ENCODE measurements around the gene ROR2. TPM values are rescaled to one million over a fixed set of nuclear protein-coding genes. Genes with fewer than 3 reads are reported as not detected.
"Not testable (repeated sequence)": the region's sequence is repeated elsewhere in the genome, so short reads cannot be mapped to it uniquely, and the experiment has no call there.

The ROR2 gene
- total and polyA plus RNA-seq, 3 experiments from 2014 or later = 2.0 TPM; not detected in 2

GRCh38 chr9:91629718-91630117 is 320.3 kb downstream of the ROR2 start:
- no peaks in the 10 kb centered on the region for H3K36me3 ChIP-seq (ENCODE audit: insufficient read depth, low read length)
- peaks cover 33 to 53% of the 10 kb centered on the region in 2 donors for H3K27me3 Mint-ChIP-seq
- H3K4me3 ChIP-seq (ENCODE audit: low read length) = no peak overlapping the region
- no peaks in the 10 kb centered on the region for H3K9me3 ChIP-seq (ENCODE audit: low read length)
- POLR2A ChIA-PET = no interaction called here
- H3K9me3 Mint-ChIP-seq = peaks cover 4 to 12% (median 11%) of the 10 kb centered on the region in 5 donors
- peaks cover 5% of the 10 kb centered on the region for H3K27me3 ChIP-seq (ENCODE audit: insufficient read depth, low read length, poor library complexity, severe bottlenecking)
- no peak overlapping the region for H3K27ac Mint-ChIP-seq
- CTCF ChIA-PET = no interaction called here
- peaks cover 0 to 18% (median 2%) of the 10 kb centered on the region in 3 donors for H3K36me3 Mint-ChIP-seq
- H3K27ac ChIP-seq (ENCODE audit: low read depth, low read length) = no peak overlapping the region
- no peak for DNase-seq
- no peak overlapping the region for H3K4me3 Mint-ChIP-seq
- H3K4me1 Mint-ChIP-seq = no peaks in the 10 kb centered on the region
- H3K4me1 ChIP-seq (ENCODE audit: insufficient read depth, low read length) = no peaks in the 10 kb centered on the region

DNA sequence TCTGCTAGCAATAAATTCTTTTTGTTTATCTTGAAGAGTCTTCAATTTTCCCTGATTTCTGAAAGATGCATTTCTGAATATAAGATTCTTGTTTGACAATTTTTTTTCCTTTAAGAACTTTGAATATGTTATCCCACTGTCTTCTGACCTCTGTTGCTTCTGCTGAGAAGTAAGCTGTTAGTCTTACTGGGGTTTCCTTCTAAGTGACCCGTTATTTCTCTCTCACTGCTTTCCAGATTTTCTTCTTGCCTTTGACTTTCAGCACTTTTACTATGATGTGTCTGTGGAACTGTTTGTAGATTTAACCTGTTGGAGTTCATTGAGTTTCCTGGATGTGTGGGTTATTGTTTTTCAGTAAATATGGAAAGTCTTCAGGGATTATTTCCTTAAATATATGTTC is 321.1 kb downstream of the ROR2 start:
- H3K4me3 ChIP-seq (ENCODE audit: low read length) = no peak overlapping the region
- ChIA-PET POLR2A (no interaction called here), CTCF (no interaction called here)
- peaks cover 3% of the 10 kb centered on the region for H3K27me3 ChIP-seq (ENCODE audit: insufficient read depth, low read length, poor library complexity, severe bottlenecking)
- H3K9me3 Mint-ChIP-seq = peaks cover 4 to 12% (median 9%) of the 10 kb centered on the region in 5 donors
- no peaks in the 10 kb centered on the region for H3K4me1 ChIP-seq (ENCODE audit: insufficient read depth, low read length)
- peaks cover 0 to 18% (median 2%) of the 10 kb centered on the region in 3 donors for H3K36me3 Mint-ChIP-seq
- H3K4me3 Mint-ChIP-seq = no peak overlapping the region
- H3K27ac ChIP-seq (ENCODE audit: low read depth, low read length) = no peak overlapping the region
- no peaks in the 10 kb centered on the region for H3K36me3 ChIP-seq (ENCODE audit: insufficient read depth, low read length)
- DNase-seq = no peak
- H3K9me3 ChIP-seq (ENCODE audit: low read length) = no peaks in the 10 kb centered on the region
- H3K27ac Mint-ChIP-seq = no peak overlapping the region
- peaks cover 30 to 52% of the 10 kb centered on the region in 2 donors for H3K27me3 Mint-ChIP-seq
- H3K4me1 Mint-ChIP-seq = no peaks in the 10 kb centered on the region

GRCh38 chr9:91625331-91625730 is 324.7 kb downstream of the ROR2 start:
- Histone ChIP-seq H3K9me3 (ENCODE audit: low read length) (no peaks in the 10 kb centered on the region), H3K27me3 (ENCODE audit: insufficient read depth, low read length, poor library complexity, severe bottlenecking) (peaks cover 3% of the 10 kb centered on the region), H3K27ac (ENCODE audit: low read depth, low read length) (no peak overlapping the region), H3K4me3 (ENCODE audit: low read length) (no peak overlapping the region), H3K4me1 (ENCODE audit: insufficient read depth, low read length) (no peaks in the 10 kb centered on the region), H3K36me3 (ENCODE audit: insufficient read depth, low read length) (no peaks in the 10 kb centered on the region)
- Mint-ChIP-seq H3K9me3 (peaks cover 4 to 12% (median 8%) of the 10 kb centered on the region in 5 donors), H3K27me3 (peaks cover 15 to 30% of the 10 kb centered on the region in 2 donors), H3K4me1 (no peaks in the 10 kb centered on the region), H3K4me3 (no peak overlapping the region), H3K27ac (no peak overlapping the region), H3K36me3 (peaks cover 0 to 14% (median 2%) of the 10 kb centered on the region in 3 donors)
- ChIA-PET POLR2A (no interaction called here), CTCF (no interaction called here)
- DNase-seq = no peak

DNA sequence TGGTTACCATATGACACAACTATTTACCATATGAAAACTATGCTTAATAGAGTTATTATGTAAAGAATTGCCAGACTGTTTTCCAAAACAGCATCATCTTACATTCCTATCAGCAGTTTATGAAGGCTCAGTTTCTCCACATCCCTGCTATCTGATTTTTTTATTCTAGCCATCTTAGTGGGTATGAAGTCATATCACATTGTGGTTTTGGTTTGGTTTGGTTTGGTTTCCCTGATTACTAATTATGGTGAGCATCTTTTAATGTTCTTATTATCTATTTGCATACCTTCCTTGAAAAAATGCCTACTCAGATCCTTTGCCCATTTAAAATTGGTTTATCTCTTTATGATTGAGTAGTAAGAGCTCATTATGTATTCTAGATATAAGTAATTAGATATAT is 327.0 kb downstream of the ROR2 start:
- H3K36me3 ChIP-seq (ENCODE audit: insufficient read depth, low read length) = no peaks in the 10 kb centered on the region
- ChIA-PET POLR2A (no interaction called here), CTCF (no interaction called here)
- H3K9me3 ChIP-seq (ENCODE audit: low read length) = no peaks in the 10 kb centered on the region
- H3K27me3 Mint-ChIP-seq = peaks cover 8 to 19% of the 10 kb centered on the region in 2 donors
- H3K4me3 Mint-ChIP-seq = no peak overlapping the region
- peaks cover 3% of the 10 kb centered on the region for H3K27me3 ChIP-seq (ENCODE audit: insufficient read depth, low read length, poor library complexity, severe bottlenecking)
- no peak for DNase-seq
- peaks cover 0 to 4% (median 0%) of the 10 kb centered on the region in 5 donors for H3K9me3 Mint-ChIP-seq
- no peak overlapping the region for H3K27ac ChIP-seq (ENCODE audit: low read depth, low read length)
- H3K27ac Mint-ChIP-seq = no peak overlapping the region
- no peak overlapping the region for H3K4me3 ChIP-seq (ENCODE audit: low read length)
- H3K36me3 Mint-ChIP-seq = peaks cover 0 to under 1% (median 0%) of the 10 kb centered on the region in 3 donors
- no peaks in the 10 kb centered on the region for H3K4me1 ChIP-seq (ENCODE audit: insufficient read depth, low read length)
- no peaks in the 10 kb centered on the region for H3K4me1 Mint-ChIP-seq

GRCh38 chr9:91622121-91622520 is 327.9 kb downstream of the ROR2 start:
- DNase-seq; H3K36me3 ChIP-seq (ENCODE audit: insufficient read depth, low read length); POLR2A ChIA-PET; H3K4me3 ChIP-seq (ENCODE audit: low read length); H3K36me3 Mint-ChIP-seq; H3K9me3 Mint-ChIP-seq; H3K27ac ChIP-seq (ENCODE audit: low read depth, low read length); H3K27me3 ChIP-seq (ENCODE audit: insufficient read depth, low read length, poor library complexity, severe bottlenecking); H3K9me3 ChIP-seq (ENCODE audit: low read length); H3K27ac Mint-ChIP-seq; H3K4me1 Mint-ChIP-seq; H3K4me1 ChIP-seq (ENCODE audit: insufficient read depth, low read length); H3K4me3 Mint-ChIP-seq; CTCF ChIA-PET: not testable (repeated sequence)
- H3K27me3 Mint-ChIP-seq = peaks cover 7 to 18% of the 10 kb centered on the region in 2 donors

DNA sequence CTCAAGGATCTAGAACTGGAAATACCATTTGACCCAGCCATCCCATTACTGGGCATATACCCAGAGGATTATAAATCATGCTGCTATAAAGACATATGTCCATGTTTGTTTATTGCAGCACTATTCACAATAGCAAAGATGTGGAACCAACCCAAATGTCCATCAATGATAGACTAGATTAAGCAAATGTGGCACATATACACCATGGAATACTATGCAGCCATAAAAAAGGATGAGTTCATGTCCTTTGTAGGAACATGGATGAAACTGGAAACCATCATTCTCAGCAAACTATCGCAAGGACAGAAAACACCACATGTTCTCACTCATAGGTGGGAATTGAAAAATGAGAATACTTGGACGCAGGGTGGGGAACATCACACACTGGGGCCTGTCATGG is 336.0 kb downstream of the ROR2 start:
- H3K36me3 ChIP-seq (ENCODE audit: insufficient read depth, low read length); H3K4me1 Mint-ChIP-seq; DNase-seq; H3K4me1 ChIP-seq (ENCODE audit: insufficient read depth, low read length); POLR2A ChIA-PET; H3K9me3 Mint-ChIP-seq; H3K27me3 ChIP-seq (ENCODE audit: insufficient read depth, low read length, poor library complexity, severe bottlenecking); CTCF ChIA-PET; H3K9me3 ChIP-seq (ENCODE audit: low read length); H3K27ac Mint-ChIP-seq; H3K36me3 Mint-ChIP-seq; H3K27me3 Mint-ChIP-seq; H3K4me3 Mint-ChIP-seq; H3K27ac ChIP-seq (ENCODE audit: low read depth, low read length); H3K4me3 ChIP-seq (ENCODE audit: low read length): not testable (repeated sequence)

DNA sequence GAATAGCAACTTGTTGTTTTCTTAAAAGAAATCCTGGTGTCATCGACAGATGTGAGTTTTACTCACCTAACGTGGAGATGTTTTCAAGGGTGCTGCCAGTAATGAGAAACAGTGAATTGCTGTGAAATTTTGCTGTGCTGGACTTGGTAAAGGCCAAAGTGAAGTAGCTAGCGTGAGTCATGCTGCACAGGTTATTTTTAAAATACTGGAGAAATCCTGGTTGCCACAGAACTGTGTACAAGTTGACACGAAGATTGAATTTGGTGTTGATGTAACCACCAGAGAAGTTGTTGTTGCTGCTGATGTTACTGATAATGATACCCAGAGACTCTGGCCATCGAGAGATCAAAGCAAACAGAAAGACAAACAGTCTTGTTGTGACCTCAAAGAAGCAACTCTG is 338.4 kb downstream of the ROR2 start:
- POLR2A ChIA-PET = no interaction called here
- Mint-ChIP-seq H3K27me3 (peaks cover 5 to 13% of the 10 kb centered on the region in 2 donors), H3K27ac (no peak overlapping the region), H3K9me3 (peaks cover 0 to 6% (median 0%) of the 10 kb centered on the region in 5 donors), H3K4me1 (no peaks in the 10 kb centered on the region), H3K4me3 (no peak overlapping the region), H3K36me3 (no peaks in the 10 kb centered on the region)
- CTCF ChIA-PET = no interaction called here
- Histone ChIP-seq H3K4me3 (ENCODE audit: low read length) (no peak overlapping the region), H3K27ac (ENCODE audit: low read depth, low read length) (no peak overlapping the region), H3K4me1 (ENCODE audit: insufficient read depth, low read length) (no peaks in the 10 kb centered on the region), H3K27me3 (ENCODE audit: insufficient read depth, low read length, poor library complexity, severe bottlenecking) (no peaks in the 10 kb centered on the region), H3K36me3 (ENCODE audit: insufficient read depth, low read length) (no peaks in the 10 kb centered on the region), H3K9me3 (ENCODE audit: low read length) (no peaks in the 10 kb centered on the region)
- DNase-seq = no peak

DNA sequence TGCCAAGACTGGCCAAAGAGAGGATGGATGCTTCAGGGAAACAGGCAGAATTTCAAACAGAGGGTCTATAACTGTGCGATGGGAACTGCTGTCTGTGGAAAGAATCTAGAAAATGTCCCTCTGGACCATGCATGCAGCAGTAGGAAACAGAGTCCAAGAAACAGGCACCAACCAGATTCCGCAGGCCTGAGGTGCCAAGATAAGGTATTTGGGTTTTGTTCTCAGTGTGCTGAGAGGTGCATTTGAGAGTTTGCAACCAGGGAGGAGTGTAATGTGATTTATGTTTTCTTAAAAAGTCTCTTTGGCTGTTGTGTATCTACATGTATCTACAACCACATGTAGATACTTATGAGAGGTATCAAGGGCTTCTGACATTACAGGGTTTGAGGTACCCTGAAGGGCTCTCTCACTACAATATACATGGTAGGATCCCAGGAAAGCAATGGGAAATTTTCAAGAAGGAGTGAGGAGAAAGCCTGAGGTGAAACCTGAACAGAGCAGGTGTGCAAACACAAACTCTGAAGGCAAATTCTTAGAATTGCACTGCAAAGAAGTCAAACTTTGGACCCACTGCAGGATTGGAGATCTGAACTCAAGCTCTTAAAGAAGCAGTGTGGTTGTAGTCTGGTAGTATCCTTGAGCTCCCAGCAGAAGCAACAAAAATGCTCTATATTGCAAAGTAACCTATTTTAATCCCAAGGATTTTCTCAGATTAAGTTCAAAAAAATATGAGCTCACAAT is 343.6 kb downstream of the ROR2 start:
- POLR2A ChIA-PET = no interaction called here
- H3K4me3 ChIP-seq (ENCODE audit: low read length) = no peak overlapping the region
- no peaks in the 10 kb centered on the region for H3K9me3 ChIP-seq (ENCODE audit: low read length)
- H3K9me3 Mint-ChIP-seq = peaks cover 0 to 3% (median 0%) of the 10 kb centered on the region in 5 donors
- no peak overlapping the region for H3K27ac ChIP-seq (ENCODE audit: low read depth, low read length)
- H3K27me3 ChIP-seq (ENCODE audit: insufficient read depth, low read length, poor library complexity, severe bottlenecking) = no peaks in the 10 kb centered on the region
- H3K4me3 Mint-ChIP-seq = no peak overlapping the region
- peaks cover 7 to 50% of the 10 kb centered on the region in 2 donors for H3K27me3 Mint-ChIP-seq
- no peaks in the 10 kb centered on the region for H3K4me1 ChIP-seq (ENCODE audit: insufficient read depth, low read length)
- no peaks in the 10 kb centered on the region for H3K36me3 ChIP-seq (ENCODE audit: insufficient read depth, low read length)
- CTCF ChIA-PET = no interaction called here
- H3K27ac Mint-ChIP-seq = no peak overlapping the region
- no peaks in the 10 kb centered on the region for H3K4me1 Mint-ChIP-seq
- no peak for DNase-seq
- no peaks in the 10 kb centered on the region for H3K36me3 Mint-ChIP-seq

All from CD8-positive, alpha-beta memory T cell (primary cell).